ENCODE data around the gene SPINT3.

DNA sequence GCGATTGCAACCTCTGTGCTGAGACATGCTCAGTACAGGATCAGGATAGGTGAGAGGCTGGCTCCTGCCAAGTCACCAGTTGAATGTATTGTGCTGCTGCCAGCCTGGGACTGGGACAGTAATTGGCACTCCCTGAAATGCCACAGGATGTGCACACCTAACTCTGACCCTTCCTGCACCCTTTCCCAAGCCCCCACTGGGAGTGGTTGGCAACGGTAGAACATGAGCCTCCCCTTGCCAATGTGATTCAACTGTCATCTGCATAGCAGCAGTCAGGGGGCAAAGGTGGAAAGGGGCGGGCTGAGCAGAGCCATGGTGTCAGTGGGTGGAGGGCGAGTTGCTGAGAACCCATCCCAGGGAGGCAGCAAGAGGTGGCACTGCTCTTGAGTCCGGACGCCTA, 15.4 kb downstream of the SPINT3 start:
- TF ChIP-seq, protein P1, sequence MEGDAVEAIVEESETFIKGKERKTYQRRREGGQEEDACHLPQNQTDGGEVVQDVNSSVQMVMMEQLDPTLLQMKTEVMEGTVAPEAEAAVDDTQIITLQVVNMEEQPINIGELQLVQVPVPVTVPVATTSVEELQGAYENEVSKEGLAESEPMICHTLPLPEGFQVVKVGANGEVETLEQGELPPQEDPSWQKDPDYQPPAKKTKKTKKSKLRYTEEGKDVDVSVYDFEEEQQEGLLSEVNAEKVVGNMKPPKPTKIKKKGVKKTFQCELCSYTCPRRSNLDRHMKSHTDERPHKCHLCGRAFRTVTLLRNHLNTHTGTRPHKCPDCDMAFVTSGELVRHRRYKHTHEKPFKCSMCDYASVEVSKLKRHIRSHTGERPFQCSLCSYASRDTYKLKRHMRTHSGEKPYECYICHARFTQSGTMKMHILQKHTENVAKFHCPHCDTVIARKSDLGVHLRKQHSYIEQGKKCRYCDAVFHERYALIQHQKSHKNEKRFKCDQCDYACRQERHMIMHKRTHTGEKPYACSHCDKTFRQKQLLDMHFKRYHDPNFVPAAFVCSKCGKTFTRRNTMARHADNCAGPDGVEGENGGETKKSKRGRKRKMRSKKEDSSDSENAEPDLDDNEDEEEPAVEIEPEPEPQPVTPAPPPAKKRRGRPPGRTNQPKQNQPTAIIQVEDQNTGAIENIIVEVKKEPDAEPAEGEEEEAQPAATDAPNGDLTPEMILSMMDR (IDR thresholded peaks at IDR 0.05), result no peak
- no peak for TF ChIP-seq POLR2A (IDR thresholded peaks at IDR 0.05)
